DMS153 treated with DMSO at 0.1 percent for 48 hours (cell line): ENCODE results near the gene CFAP46.
"Not testable (repeated sequence)": the region's sequence is repeated elsewhere in the genome, so short reads cannot be mapped to it uniquely, and the experiment has no call there.

Experiments used
- DNase-seq: peaks from one replicate; lab custom pipeline; 2025; ENCODE audit not compliant: unreplicated experiment; lab: John Stamatoyannopoulos, UW

The CFAP46 gene

DNA sequence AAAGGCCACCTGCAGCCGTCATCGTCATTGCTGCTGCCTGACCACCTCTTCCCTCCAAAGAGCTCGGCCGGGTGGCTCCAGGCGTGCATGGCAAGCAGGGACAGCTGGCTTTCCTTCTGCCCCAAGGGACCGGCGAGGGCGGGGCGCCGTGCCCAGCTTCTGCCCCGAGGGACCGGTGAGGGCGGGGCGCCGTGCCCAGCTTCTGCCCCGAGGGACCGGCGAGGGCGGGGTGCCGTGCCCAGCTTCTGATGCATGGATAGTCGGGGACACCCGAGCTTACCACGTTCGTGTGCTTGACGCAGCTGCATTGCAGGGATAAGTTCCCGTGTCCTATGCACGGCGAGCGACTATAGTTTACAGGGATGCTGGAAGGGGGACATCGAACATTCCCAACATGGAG lies 27.0 kb downstream of the CFAP46 start:
- DNase-seq = peak; percentile 67

DNA sequence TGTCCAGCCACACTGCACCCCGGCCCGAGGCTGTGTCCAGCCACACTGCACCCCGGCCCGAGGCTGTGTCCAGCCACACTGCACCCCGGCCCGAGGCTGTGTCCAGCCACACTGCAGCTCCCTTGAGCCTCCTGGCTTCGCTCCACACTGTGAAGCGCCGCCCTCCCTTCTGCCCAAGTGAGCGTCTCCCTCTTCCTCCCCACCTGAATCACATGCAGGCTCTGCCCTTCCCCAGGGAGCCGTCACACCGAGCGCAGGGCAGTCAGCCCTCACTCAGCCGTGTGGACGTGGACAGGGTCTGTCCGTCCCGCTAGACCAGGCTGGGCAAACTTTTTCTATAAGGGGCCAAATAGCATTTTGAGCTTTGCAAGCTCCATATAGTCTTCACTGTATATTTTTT lies 27.6 kb downstream of the CFAP46 start:
- DNase-seq = peak; percentile 45

DNA sequence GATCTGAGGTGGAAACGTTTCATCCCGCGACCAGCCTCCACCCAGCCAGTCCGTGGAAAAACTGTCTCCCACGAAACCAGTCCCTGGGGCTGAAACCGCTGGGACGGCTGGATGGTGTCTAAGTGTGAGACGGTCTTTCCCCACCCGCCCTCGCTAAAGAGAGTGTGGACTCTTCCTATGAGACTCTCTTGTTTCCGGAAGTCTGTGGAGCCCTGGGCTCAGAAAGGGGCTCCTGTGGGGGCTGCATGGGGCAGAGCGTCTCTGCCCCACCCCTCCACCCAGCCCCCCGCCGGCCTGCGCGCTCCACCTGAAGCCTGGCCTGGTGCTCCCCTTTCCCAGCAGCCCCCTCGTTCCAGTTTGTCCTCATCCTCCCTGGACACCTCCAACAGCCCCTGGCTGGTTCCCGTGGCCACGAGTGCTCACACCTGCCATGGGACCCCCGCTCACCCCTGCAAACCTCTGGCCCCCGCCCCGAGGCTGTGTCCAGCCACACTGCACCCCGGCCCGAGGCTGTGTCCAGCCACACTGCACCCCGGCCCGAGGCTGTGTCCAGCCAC lies 28.7 kb downstream of the CFAP46 start:
- no peak for DNase-seq

DNA sequence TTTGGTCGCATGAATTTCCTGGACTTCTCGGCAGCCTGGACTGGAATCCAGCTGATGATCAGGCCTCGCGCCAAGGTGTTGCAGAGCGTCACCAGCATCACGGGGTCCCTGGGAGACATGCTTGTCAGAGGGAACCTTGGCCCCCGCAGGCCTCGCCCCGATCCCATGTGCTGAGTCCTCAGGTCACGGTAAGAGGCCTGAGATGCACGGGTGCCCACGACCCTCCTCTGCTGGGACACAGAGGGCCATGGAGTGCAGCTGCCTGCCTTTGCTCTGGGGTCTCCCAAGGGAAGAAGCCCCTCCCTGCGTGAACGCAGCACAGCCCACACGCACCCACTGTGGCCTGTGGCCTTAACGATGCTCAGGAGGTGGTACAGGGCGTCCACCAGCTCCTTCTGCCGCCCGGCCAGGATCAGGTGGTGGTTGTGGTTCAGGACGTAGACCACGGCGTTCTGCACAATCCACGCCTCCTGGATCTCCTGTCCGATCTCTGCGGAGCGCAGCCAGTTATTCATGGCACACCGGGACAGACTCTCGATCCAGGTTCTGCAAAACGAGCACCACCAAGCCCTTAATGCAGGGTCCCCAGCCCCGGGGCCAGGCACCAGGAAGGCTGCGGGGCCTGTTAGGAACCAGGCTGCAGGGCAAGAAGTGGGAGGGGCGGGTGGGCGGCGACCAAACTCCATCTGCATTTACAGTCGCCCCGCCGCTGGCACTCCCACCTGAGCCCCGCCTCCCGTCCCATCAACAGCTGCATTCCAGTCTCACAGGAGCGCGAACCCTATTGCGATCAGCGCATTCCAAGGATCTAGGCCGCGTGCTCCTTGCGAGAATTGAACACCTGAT lies 29.4 kb downstream of the CFAP46 start:
- DNase-seq = no peak

DNA sequence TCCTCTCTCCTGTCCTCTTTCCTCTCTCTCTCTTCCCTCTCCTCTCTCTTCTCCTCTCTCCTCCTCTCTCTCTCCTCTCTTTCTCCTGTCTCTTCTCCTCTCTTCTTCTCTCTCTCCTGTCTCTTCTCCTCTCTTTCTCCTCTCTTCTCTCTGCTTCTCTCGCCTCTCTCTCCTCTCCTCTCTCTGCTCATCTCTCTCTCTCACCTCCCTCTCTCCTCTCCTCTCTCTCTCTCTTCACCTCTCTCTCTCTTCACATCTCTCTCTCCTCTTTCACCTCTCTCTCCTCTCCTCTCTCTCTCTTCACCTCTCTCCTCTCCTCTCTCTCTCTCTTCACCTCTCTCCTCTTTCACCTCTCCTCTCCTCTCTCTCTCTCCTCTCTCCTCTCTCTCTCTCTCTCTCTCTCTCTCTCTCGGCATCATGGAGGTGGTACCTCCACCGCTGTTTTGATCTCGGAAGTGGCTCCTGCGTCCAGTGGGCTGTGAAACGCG lies 30.1 kb downstream of the CFAP46 start:
- DNase-seq = no peak

DNA sequence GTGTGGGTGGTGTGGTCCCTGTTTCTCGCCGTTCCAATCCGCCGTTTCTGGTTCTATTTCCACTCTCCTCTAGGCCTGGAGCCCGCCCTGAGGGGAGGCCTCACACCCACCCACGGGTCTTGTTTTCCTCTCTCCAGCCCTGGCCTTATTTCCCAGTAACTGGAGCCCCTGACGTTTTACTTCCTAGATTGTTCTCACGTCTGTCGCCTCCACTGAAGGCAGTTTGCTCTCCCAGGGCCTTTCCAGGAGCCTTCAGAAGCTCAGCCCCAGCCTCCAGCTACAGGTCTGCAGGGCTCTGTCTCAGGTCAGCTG lies 30.6 kb downstream of the CFAP46 start:
- no peak for DNase-seq

DNA sequence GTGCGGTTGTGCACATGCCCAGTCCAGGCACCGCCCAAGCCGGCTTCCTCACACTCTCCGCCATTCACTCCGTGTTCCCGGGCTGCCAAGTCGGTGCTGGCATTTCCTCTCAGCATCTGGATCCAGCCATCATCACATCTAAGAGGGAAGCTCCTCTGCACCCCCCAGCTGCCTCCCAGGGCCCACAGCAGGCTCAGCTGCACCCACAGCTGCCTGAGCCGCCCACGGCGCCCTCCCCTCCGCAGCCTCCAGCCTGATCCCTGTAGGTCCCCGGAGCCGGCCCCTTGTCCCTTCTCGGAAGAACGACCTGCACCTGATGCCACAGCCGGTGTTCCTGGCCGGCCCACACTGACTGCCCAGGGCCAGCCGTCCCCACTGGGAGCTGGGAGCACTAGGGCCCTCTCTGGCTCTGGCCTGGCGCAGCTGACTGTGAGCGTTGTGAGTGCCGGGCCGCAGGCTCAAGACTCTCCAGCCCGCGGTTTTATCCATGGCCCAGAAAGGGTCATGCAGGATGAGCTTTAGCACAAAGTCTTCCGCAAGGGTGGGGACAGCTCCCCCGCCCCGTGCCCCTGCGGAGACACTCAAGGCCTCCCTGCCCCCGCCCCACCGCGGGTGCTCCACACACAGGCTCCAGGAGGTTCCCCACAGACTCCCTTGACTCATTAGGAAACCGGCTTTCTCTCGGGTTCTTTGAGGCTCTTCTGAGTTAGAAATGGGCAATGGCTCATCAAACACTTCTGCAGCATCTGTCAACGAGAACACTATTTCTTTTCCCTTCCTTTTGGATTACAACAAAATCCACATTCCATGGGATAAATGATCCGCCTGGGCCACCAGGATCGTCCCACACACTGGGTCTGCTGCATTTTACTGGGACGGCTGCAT lies 31.2 kb downstream of the CFAP46 start:
- DNase-seq = no peak

DNA sequence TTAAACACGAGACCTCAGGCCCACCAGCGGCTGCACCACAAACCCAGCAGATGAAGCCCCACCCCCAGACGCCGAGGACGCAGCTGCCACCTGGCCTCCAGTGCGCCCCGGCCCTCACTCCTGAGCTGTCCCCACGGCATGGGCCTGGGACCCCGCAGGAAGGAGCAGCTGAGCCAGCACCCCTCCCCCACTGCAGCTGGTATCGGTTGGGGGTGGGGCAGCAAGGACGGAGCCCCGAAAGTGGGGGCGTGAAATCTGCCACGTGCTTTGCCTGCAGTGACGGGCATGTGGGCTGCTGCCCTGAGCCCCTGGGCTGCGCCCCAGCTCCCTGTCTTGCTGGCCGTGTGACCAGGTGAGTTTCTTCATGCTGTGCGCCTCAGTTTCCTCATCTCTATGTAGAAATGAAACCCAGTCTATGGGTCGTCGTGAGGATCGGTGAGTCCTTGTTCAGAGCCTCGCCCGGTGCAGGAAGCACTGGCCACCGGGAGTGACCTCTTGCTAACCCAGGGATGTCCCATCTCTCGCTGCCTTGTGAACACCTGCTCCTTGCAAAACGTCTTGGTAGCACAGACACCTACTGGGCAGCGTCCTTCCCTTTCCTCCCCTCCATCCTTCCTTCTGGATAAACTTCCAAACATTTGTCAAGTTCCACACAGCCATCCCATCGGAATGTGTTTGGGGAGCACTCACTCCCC lies 32.0 kb downstream of the CFAP46 start:
- DNase-seq = no peak

DNA sequence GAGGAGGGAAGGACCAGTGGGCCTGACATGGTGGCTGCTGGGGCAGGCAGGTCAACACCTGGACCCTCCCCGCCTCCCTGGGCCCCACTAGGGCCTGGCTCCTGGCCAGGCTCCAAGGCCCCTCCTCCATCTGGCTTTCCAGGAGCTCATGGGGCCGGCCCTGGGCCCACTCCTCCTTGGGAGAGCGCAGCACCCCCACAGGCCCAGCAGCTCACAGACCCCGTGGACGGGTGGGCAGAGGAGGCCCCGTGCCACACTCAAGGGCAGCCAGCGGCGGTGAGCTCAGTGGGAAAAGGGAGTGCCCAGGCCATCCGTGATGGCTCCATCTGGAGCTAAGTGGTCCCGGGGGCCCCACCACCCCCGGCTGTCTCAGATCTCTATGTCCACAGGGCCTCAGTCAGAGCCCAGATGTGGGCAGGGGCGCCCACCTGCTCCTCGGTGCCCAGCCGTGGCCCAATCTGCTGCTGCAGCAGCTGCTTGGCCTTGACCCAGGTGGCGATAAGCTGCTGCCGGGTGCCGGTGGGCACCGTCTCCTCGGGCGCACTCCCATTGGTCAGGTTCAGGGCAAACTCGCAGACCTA lies 32.8 kb downstream of the CFAP46 start:
- no peak for DNase-seq

DNA sequence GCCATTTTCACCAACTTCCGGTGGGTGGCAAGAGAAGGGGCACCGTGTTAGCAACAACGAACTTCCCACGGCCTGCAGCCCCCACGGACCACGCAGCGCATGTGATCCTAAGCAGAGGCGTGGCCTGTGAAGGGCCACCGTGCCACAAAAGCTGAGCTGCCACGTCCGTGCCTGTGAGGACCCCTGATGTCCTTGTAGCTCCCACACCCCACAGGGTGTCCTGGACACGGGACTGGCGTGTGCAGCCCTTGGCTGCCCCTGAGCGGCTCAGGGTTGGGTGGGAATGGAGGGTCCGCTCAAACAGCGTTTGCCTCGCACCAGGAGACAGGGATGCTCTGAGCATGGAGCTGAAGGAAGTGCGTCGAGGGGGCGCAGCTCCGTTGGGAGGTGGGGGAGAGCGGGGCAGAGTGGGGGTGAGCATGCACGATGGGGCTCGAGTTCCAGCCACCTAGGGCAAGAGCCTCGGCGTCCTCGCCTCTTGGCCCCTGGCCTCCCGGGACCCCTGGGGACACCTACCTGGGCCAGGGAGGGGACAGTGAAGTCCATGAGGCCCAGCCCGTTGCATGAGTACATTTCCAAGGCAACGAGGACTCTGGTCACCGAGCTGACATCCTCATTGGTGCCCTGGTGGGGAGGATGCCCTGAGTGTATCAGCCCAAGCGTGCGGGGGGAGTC lies 33.6 kb downstream of the CFAP46 start:
- DNase-seq = no peak

DNA sequence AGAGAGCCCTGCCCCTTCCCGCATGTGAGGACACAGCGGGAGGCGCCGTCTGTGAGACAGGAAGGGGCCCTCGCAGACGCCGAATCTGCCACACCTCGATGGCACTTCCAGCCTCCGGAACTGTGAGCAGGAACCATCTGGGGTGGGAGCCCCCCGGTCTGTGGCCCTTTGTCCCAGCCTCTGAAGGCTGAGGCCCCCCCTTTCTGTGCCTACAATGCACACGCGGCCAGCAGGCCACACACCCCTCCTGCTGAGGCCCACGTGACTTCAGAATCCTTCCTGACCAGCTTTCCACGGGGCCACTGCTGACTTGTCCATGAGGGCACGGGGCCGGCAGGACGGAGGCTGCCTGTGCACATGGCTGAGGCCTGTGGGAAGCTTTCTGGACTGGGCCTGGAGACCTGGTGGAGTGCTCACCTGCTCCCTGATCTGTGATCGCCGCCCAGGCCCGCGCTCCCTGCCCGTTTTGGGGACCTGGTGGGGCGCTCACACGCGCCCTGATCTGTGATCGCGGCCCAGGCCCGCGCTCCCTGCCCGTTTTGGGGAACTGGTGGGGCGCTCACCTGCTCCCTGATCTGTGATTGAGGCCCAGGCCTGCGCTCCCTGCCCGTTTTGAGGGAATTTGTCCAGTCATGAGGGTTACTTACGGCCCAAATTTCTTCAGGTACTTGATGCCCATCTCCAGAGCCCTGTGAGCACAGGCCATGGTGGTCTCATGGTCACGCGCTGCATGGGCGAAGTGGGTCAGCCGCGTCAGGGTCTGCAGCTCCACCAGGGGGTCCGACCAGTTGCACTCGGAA lies 34.3 kb downstream of the CFAP46 start:
- no peak for DNase-seq

DNA sequence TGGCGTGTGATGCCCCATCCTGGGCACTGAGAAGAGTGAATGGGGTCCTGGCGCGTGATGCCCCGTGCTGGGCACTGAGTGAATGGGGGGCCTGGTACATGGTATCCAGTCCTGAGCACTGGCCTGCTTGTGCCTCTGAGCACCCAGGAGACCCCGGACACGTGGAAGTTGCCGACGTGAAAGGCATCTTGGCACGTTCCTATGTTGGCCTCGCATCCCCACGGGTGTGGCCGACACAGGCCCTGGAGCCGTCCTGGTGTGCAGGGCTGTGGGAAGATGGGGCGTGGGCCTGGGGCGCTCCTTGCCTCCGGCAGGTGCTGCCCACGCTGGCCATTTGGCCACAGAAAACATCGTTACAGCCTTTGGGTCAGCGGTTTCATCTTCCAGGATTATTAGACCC lies 35.5 kb downstream of the CFAP46 start:
- no peak for DNase-seq

DNA sequence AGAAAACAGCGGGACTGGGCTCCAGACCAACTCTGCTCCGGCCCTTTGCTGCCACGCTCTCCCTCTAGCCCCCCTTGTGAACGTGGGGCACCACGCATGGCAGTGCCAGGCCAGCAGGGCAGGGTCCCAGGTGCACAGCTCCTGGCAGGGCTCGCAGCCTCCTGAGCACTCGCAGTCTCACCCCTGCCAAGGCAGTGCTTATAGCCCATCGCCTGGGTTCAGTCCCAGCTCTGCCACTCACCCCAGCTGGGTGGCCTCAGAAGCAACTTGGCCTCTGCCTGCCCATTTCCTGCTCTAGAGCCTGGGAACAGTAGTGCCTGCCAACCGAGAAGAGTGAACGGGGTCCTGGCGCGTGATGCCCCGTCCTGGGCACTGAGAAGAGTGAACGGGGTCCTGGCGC lies 36.3 kb downstream of the CFAP46 start:
- DNase-seq = no peak

DNA sequence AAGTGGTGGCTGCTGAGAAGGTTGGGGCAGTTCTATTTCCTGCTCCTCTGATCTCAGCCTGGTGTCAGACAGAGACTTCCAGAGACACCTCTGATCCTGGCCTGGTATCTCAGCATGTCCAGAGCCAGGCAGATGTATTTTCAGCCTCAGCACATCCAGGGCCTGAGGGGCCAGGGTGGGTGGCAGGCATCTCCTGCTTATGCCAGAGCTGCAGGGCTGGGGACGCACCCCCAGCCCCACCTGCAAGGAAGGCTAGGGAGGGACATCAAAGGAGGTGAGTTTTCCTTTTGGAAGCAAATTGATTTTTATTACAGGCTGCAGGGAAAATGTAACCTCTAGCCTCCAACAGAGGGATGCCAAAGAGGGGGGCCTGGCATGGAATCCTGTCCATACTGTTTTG lies 36.7 kb downstream of the CFAP46 start:
- no peak for DNase-seq

DNA sequence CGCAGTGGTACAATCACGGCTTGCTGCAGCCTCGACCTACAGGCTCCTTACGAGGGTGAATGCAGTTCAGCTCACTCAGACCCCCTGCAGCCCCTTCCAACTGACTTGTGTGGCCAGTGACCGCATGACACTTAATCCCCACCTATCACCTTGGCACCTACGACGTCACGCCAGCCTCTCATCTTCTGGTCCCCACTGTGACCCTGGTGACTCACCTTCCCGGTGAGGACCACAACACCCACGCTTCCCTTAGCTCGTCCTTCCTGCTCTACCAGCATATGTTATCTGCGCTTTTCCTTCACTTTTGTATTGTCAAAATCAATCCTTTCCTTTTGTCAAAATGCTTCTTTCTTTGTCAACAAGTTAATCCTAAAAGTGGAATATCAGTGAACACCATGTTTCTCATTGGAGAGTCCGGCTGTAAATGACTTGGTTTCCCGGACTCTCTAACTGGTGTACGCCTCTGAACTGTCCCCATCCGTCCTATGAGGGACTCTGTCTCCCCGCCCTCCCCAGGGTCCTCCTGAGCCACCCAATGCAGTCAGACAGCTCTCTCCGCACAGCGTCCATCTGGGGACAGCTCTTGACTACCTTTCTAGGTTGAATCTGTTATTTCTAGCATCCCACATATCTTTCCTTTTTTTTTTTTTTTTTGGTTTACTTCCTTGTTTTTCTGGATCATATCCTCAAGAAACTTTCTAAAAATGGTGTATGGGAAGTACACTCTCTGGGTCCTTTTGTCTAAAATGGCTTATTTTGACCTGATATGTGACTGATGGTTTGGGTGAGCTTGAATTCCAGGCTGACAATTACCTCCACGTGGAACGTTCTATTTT lies 37.3 kb downstream of the CFAP46 start:
- no peak for DNase-seq

DNA sequence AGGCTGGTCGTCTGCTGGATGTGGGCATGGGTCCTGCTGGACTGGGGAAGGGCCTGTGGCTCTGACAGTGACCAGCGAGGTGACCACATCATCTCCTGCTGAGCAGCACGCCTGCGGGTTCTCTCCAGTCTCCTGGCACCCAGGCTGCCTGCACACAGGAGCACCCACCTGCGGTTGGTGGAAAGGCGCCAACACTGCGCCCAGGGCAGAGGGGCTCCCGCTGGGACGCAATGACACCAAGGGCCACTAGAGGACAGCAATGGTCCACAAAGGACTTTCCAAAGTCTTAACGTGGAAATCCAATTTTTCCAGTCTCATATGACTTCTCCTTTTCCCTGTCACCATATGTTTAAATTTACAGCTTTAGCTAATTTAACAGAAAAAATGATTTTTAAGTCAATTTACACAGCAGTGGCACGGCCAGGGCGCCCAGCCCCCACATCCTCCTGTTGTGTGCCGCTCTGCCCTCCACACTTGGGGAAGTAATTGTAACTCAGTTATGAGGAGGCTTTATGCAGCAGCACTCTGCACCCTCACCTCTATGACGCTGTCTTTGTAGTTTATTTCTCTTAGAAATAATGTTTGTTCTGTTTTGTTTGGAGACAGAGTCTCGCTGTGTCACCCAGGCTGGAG lies 38.1 kb downstream of the CFAP46 start:
- DNase-seq = peak; percentile 41

DNA sequence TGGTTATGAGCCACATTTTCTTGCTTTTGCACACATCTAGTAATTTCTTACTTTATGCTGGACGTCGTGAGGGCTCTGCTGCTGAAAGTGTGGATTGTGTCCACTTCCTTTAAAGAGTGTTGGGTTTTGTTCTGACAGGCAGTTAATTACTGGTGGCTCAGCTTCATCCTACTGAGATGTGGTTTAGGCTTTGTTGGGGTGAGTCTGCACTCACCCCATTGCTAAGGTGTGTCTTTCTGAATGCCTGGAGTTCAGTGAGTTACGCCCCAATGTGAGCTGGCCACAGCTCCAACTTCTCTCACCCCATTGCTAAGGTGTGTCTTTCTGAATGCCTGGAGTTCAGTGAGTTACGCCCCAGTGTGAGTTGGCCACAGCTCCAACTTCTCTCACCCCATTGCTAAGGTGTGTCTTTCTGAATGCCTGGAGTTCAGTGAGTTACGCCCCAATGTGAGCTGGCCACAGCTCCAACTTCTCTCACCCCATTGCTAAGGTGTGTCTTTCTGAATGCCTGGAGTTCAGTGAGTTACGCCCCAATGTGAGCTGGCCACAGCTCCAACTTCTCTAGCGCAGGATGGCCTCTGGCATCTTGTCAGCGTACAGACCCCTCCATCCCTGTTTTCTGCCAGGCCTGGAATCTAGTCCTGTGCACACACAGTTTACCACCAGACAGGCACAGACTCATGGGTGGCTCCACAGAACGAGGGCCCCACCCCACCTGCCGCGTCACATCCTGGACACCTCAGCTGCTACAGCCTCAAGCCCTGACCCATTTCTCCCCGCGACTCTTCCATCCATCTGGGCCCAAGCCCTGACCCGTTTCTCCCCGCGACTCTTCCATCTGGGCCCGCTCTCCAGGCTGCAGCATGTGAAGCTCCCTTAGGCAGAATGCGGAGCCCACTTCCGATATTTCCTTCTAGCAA lies 39.5 kb downstream of the CFAP46 start:
- not testable (repeated sequence) for DNase-seq
